ENCODE results near the gene CAPZB. TPM values are rescaled to one million over a fixed set of nuclear protein-coding genes. Genes with fewer than 3 reads are reported as not detected.

The CAPZB gene
- total and polyA plus RNA-seq, 11 donors: 77.8 to 348 (median 237) TPM

GRCh38 chr1:19457607-19458006 lies 27.7 kb downstream of the CAPZB start:
- Histone ChIP-seq H3K9me3 (no peaks in the 10 kb centered on the region), H3K36me3 (no peaks in the 10 kb centered on the region), H3K27me3 (no peaks in the 10 kb centered on the region), H3K4me1 (peaks cover 10 to 98% (median 84%) of the 10 kb centered on the region in 12 donors), H3K4me3 (no peak overlapping the region), H3K27ac (peak overlapping the region in 8 of 12 donors; percentile 2 to 93 (median 30))
- no peak for DNase-seq
- 36 to 60% (median 48%) methylated on average over 8 of the region's 8 CpGs for WGBS, 4 donors
- intact Hi-C loops (cut with DNase I): no loop called here
- ATAC-seq: no peak
- TF ChIP-seq POLR2A (IDR thresholded peaks at IDR 0.05): no peak
- no peak for TF ChIP-seq CTCF (IDR thresholded peaks at IDR 0.05)

GRCh38 chr1:19456968-19457441 lies 28.3 kb downstream of the CAPZB start:
- intact Hi-C loops (cut with DNase I): no loop called here
- Histone ChIP-seq H3K4me1 (peaks cover 10 to 99% (median 86%) of the 10 kb centered on the region in 12 donors), H3K4me3 (no peak overlapping the region), H3K27ac (peak overlapping the region in 10 of 12 donors; percentile 2 to 93 (median 27)), H3K36me3 (no peaks in the 10 kb centered on the region), H3K9me3 (no peaks in the 10 kb centered on the region), H3K27me3 (no peaks in the 10 kb centered on the region)
- DNase-seq (no peak), ATAC-seq (no peak)
- no peak for TF ChIP-seq POLR2A (IDR thresholded peaks at IDR 0.05)
- 49 to 68% (median 62%) methylated on average over 9 of the region's 9 CpGs for WGBS, 4 donors

- DNase-seq: no peak
- Histone ChIP-seq H3K4me1 (peaks cover 10 to 100% (median 90%) of the 10 kb centered on the region in 12 donors), H3K4me3 (no peak overlapping the region), H3K27me3 (no peaks in the 10 kb centered on the region), H3K27ac (peak overlapping the region in 9 of 12 donors; percentile 20 to 93 (median 61)), H3K36me3 (no peaks in the 10 kb centered on the region), H3K9me3 (no peaks in the 10 kb centered on the region)
- 78 to 88% (median 84%) methylated on average over 8 of the region's 8 CpGs for WGBS, 4 donors
- TF ChIP-seq CTCF (IDR thresholded peaks at IDR 0.05) (no peak), POLR2A (IDR thresholded peaks at IDR 0.05) (no peak)
- intact Hi-C loops (cut with DNase I): no loop called here
- ATAC-seq: no peak
These were observed 30.0 kb downstream of the CAPZB start for GRCh38 chr1:19455353-19455752.

- DNase-seq: peak in 2 of 5 donors; percentile 72 to 74
- TF ChIP-seq CTCF (IDR thresholded peaks at IDR 0.05): no peak
- TF ChIP-seq POLR2A (IDR thresholded peaks at IDR 0.05): no peak
- Histone ChIP-seq H3K4me3 (peak overlapping the region in 1 of 12 donors; percentile 15), H3K9me3 (no peaks in the 10 kb centered on the region), H3K27me3 (no peaks in the 10 kb centered on the region), H3K27ac (peak overlapping the region in 10 of 12 donors; percentile 20 to 93 (median 56)), H3K4me1 (peaks cover 10 to 100% (median 97%) of the 10 kb centered on the region in 12 donors), H3K36me3 (no peaks in the 10 kb centered on the region)
- ATAC-seq: peak in 3 of 4 donors; percentile 14 to 36 (median 14)
- WGBS, 4 donors: 42 to 55% (median 53%) methylated on average over 11 of the region's 11 CpGs
- intact Hi-C loops (cut with DNase I): no loop called here
These were observed 30.8 kb downstream of the CAPZB start for GRCh38 chr1:19454265-19455146.
